ENCODE data around the gene TSPAN9. TPM values are rescaled to one million over a fixed set of nuclear protein-coding genes. Genes with fewer than 3 reads are reported as not detected.

The TSPAN9 gene
- total and polyA plus RNA-seq, 10 of the 15 experiments (the other 5 are each of a cell fraction or from before 2014, with no cell fraction given), result 0.03 to 1.0 (median 0.12) TPM; not detected in 5

GRCh38 chr12:3242199-3242863 lies 165.2 kb downstream of the TSPAN9 start:
- FAIRE-seq (no peak), DNase-seq (ENCODE audit: low read depth, low spot score) (no peak), ATAC-seq (no peak)
- no peaks in the 10 kb centered on the region for H3K9me3 ChIP-seq (replicated peaks; ENCODE audit: control insufficient read depth, insufficient read depth, low read length)
- H3K36me3 ChIP-seq (ENCODE audit: control insufficient read depth in 2 of 2, insufficient read depth in 2 of 2, low read length in 1 of 2), result no peaks in the 10 kb centered on the region
- no TSS peak for BruUV-seq (replicated peaks)
- ChIA-PET SMC1A (ENCODE audit: uncharacterized antibody, unreplicated experiment) (no interaction called here), CTCF (no interaction called here), RAD21 (ENCODE audit: unreplicated experiment) (no interaction called here), POLR2A (interaction anchor here (0.6 kb wide), 1 partner anchor 725 kb away, joined by 3 read pairs; no protein-coding TSS in a partner anchor)
- TF ChIP-seq HSF1 (IDR thresholded peaks at IDR 0.05; ENCODE audit: low read depth, low read length) (no peak), ZBTB40 (IDR thresholded peaks at IDR 0.05; ENCODE audit: borderline replicate concordance) (no peak), NR2C2 (IDR thresholded peaks at IDR 0.05; ENCODE audit: borderline replicate concordance, control insufficient read depth, insufficient read length, low read depth) (no peak), ZNF622 (IDR thresholded peaks at IDR 0.05) (no peak), CHD1 (IDR thresholded peaks at IDR 0.05; ENCODE audit: low read depth, low read length) (no peak), BCL11A (IDR thresholded peaks at IDR 0.05; ENCODE audit: low read depth, low read length) (no peak), SKIL (IDR thresholded peaks at IDR 0.05; ENCODE audit: low read depth, poor library complexity, severe bottlenecking) (no peak), MYB (IDR thresholded peaks at IDR 0.05; ENCODE audit: borderline replicate concordance, low read depth, low read length) (no peak)
- H3K27ac ChIP-seq (ENCODE audit: control insufficient read depth, insufficient read depth), result no peak overlapping the region
- no peaks in the 10 kb centered on the region for H4K20me1 ChIP-seq (ENCODE audit: control insufficient read depth, insufficient read depth)
- H3K27me3 ChIP-seq (replicated peaks in 1 of 2; ENCODE audit: control insufficient read depth in 2 of 2, insufficient read depth in 2 of 2, low read length in 1 of 2), result peaks cover 4% of the 10 kb centered on the region in 2 experiments
- H3K4me3 ChIP-seq, result no peak overlapping the region
- H3K4me1 ChIP-seq (ENCODE audit: control insufficient read depth, insufficient read depth, low read length), result no peaks in the 10 kb centered on the region
- H3K9ac ChIP-seq (ENCODE audit: control insufficient read depth, insufficient read depth, low read length), result no peak overlapping the region
- in situ Hi-C loops (cut with MboI) (no loop called here), intact Hi-C loops (cut with micrococcal nuclease; ENCODE audit: unreplicated experiment) (no loop called here)
- no peak overlapping the region for H3K4me2 ChIP-seq (ENCODE audit: control insufficient read depth, insufficient read depth)
- no peak overlapping the region for H2AFZ ChIP-seq (ENCODE audit: control insufficient read depth, low read depth, low read length)
- 38% methylated on average over 10 of the region's 10 CpGs for WGBS (ENCODE audit: insufficient coverage, insufficient replicate concordance, low lambda C conversion rate, missing lambda C conversion rate)
- no peaks in the 10 kb centered on the region for H3K79me2 ChIP-seq (ENCODE audit: control insufficient read depth, insufficient read depth, low read length)
